Cardiac fibroblast (primary cell): ENCODE data around the gene CYP2J2.

Source experiments
- DNase-seq, 2 donors: peaks; one replicate each; pipeline versions ENCODE4 v3.0.0 to v3.0.0-alpha.2; 2010; ENCODE audit warnings: low read depth in 2 of 2
- H3K4me3 ChIP-seq, 2 donors: replicated peaks in 1 of 2; 1 replicate in 1 of 2; 2 replicates in 1 of 2; pipeline ENCODE4 v1.5.1; 2011; ENCODE audit warnings: low read depth in 2 of 2, low read length in 2 of 2, mild to moderate bottlenecking in 2 of 2, moderate library complexity in 1 of 2
- CTCF ChIP-seq: IDR thresholded peaks from one replicate; pipeline ENCODE4 v1.5.1; 2011; ENCODE audit warnings: low read depth, mild to moderate bottlenecking, low read length, inconsistent platforms

CYP2J2 gene

GRCh38 chr1:59846895-59847282 lies 79.7 kb downstream of the CYP2J2 start:
- no peak for TF ChIP-seq CTCF
- no peak for DNase-seq
- no peak overlapping the region for H3K4me3 ChIP-seq

DNA sequence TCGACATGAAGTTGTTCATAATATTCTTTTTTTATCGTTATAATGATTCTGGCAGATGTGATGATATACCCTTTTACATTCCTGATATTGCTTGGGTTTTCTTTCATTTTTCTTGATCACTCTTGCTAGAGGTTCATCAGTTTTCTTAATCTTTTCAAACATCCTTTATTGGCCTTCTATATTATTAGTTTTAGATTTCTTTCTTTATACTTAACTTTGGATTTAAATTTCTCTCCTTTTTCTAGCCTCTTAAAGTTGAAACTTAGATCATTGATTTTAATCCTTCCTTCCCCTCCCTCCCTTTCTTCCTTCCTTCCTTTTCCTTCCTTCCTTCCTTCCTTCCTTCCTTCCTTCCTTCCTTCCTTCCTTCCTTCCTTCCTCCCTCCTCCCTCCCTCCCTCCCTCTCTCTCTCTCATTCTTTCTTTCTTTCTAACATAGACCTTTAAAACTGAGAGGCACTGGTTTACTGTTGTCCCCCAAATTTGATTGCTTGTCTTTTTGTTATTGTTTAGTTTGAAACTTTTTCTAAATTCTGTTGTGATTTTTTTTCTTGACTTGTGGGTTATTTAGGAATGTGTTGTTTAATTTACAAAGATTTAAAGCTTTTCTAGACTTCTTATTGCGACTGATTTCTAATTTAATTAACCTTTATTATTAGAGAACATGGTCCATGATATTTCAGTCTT lies 80.2 kb downstream of the CYP2J2 start:
- no peak for DNase-seq

GRCh38 chr1:59845091-59845490 lies 81.5 kb downstream of the CYP2J2 start:
- no peak overlapping the region for H3K4me3 ChIP-seq
- no peak for TF ChIP-seq CTCF
- no peak for DNase-seq

More for the DNA sequence above, 80.2 kb downstream of the CYP2J2 start:
- TF ChIP-seq CTCF, result no peak
- no peak overlapping the region for H3K4me3 ChIP-seq
